ENCODE measurements around the gene DNAH10.

DNA sequence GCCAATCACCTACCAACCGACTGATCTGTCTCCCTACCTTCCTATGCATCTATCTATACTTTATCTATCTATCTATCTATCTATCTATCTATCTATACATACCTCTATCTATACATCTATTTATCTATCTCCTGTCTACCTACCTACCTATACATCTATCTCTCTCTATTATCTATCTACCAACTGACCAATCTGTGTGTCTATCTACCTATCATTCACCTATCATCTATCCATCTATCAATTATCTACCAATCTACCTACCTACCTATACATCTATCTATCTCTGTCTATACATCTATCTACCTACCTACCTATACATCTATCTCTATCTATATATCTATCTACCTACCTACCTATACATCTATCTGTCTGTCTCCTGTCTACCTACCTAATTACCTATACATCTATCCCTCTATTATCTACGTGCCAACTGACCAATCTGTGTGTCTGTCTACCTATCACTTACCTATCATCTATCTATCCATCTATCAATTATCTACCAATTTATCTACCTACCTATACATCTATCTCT is 3.5 kb downstream of the DNAH10 start:
- TF ChIP-seq, protein P1, sequence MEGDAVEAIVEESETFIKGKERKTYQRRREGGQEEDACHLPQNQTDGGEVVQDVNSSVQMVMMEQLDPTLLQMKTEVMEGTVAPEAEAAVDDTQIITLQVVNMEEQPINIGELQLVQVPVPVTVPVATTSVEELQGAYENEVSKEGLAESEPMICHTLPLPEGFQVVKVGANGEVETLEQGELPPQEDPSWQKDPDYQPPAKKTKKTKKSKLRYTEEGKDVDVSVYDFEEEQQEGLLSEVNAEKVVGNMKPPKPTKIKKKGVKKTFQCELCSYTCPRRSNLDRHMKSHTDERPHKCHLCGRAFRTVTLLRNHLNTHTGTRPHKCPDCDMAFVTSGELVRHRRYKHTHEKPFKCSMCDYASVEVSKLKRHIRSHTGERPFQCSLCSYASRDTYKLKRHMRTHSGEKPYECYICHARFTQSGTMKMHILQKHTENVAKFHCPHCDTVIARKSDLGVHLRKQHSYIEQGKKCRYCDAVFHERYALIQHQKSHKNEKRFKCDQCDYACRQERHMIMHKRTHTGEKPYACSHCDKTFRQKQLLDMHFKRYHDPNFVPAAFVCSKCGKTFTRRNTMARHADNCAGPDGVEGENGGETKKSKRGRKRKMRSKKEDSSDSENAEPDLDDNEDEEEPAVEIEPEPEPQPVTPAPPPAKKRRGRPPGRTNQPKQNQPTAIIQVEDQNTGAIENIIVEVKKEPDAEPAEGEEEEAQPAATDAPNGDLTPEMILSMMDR (tag by site-specific recombination; IDR thresholded peaks at IDR 0.05): no peak
- no peak for TF ChIP-seq ZNF311 (tag by site-specific recombination; IDR thresholded peaks at IDR 0.05; ENCODE audit: borderline replicate concordance)
- TF ChIP-seq, protein P2, sequence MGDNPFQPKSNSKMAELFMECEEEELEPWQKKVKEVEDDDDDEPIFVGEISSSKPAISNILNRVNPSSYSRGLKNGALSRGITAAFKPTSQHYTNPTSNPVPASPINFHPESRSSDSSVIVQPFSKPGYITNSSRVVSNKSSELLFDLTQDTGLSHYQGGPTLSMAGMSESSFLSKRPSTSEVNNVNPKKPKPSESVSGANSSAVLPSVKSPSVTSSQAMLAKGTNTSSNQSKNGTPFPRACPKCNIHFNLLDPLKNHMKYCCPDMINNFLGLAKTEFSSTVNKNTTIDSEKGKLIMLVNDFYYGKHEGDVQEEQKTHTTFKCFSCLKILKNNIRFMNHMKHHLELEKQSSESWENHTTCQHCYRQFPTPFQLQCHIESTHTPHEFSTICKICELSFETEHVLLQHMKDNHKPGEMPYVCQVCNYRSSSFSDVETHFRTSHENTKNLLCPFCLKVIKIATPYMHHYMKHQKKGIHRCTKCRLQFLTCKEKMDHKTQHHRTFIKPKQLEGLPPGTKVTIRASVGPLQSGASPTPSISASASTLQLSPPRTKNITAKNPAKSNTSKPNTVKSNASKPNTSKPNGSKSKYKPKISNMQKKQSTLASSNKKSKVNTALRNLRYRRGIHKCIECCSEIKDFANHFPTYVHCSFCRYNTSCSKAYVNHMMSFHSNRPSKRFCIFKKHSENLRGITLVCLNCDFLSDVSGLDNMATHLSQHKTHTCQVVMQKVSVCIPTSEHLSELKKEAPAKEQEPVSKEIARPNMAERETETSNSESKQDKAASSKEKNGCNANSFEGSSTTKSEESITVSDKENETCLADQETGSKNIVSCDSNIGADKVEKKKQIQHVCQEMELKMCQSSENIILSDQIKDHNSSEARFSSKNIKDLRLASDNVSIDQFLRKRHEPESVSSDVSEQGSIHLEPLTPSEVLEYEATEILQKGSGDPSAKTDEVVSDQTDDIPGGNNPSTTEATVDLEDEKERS (tag by site-specific recombination; IDR thresholded peaks at IDR 0.05): no peak
- TF ChIP-seq ZNF560 (tag by site-specific recombination; IDR thresholded peaks at IDR 0.05; ENCODE audit: borderline replicate concordance): no peak
- TF ChIP-seq ZNF223 (tag by site-specific recombination; IDR thresholded peaks at IDR 0.05): no peak
- TF ChIP-seq ZNF792 (tag by site-specific recombination; IDR thresholded peaks at IDR 0.05): no peak
